WERI-Rb-1 (cell line): ENCODE results near the gene SLC17A7.

Source experiments
- DNase-seq: peaks from one replicate; pipeline ENCODE4 v3.0.0-alpha.2; 2020
- H3K27ac ChIP-seq: fragments of 250-450 bp; sonication (Bioruptor Pico); 2 replicates; pipeline ENCODE4 v1.5.1; 2020; ENCODE audit warnings: mild to moderate bottlenecking, moderate library complexity
- H3K27me3 ChIP-seq: fragments of 250-450 bp; sonication (Bioruptor Pico); 2 replicates; pipeline ENCODE4 v1.5.1; 2021; ENCODE audit warnings: mild to moderate bottlenecking, low read depth, moderate library complexity; ENCODE audit not compliant: insufficient read depth, severe bottlenecking
- H3K36me3 ChIP-seq: fragments of 250-450 bp; sonication (Bioruptor Pico); 2 replicates; pipeline ENCODE4 v1.5.1; 2020; ENCODE audit warnings: mild to moderate bottlenecking, moderate library complexity
- H3K4me3 ChIP-seq: 2 replicates; pipeline ENCODE4 v1.5.1; 2011; ENCODE audit warnings: low read depth, mild to moderate bottlenecking, control low read depth, low read length
- H3K9me3 ChIP-seq: fragments of 250-450 bp; sonication (Bioruptor Pico); 2 replicates; pipeline ENCODE4 v1.5.1; 2021; ENCODE audit warnings: mild to moderate bottlenecking, moderate library complexity; ENCODE audit not compliant: severe bottlenecking
- CTCF ChIP-seq: IDR thresholded peaks from 2 replicates; pipeline ENCODE4 v1.5.1; 2011; ENCODE audit warnings: low read depth, mild to moderate bottlenecking, control low read depth, inconsistent platforms, low read length

Gene SLC17A7

GRCh38 chr19:49438261-49438660 lies 3.1 kb downstream of the SLC17A7 start:
- Histone ChIP-seq H3K9me3 (no peaks in the 10 kb centered on the region), H3K27ac (peak overlapping the region; percentile 84), H3K27me3 (no peaks in the 10 kb centered on the region), H3K36me3 (peaks cover 34% of the 10 kb centered on the region), H3K4me3 (peak overlapping the region; percentile 97)
- TF ChIP-seq CTCF, result no peak
- DNase-seq, result peak; percentile 84

GRCh38 chr19:49437231-49437630 lies 4.1 kb downstream of the SLC17A7 start:
- no peaks in the 10 kb centered on the region for H3K9me3 ChIP-seq
- no peaks in the 10 kb centered on the region for H3K27me3 ChIP-seq
- DNase-seq, result peak; percentile 95
- peaks cover 44% of the 10 kb centered on the region for H3K36me3 ChIP-seq
- peak overlapping the region; percentile 97 for H3K4me3 ChIP-seq
- no peak for TF ChIP-seq CTCF
- peak overlapping the region; percentile 84 for H3K27ac ChIP-seq

- peak overlapping the region; percentile 84 for H3K27ac ChIP-seq
- peaks cover 52% of the 10 kb centered on the region for H3K36me3 ChIP-seq
- H3K9me3 ChIP-seq, result no peaks in the 10 kb centered on the region
- no peak for TF ChIP-seq CTCF
- H3K4me3 ChIP-seq, result peak overlapping the region; percentile 18
- H3K27me3 ChIP-seq, result no peaks in the 10 kb centered on the region
- DNase-seq, result peak; percentile 56
These were observed 4.8 kb downstream of the SLC17A7 start for GRCh38 chr19:49436381-49437017.

- Histone ChIP-seq H3K4me3 (no peak overlapping the region), H3K36me3 (peaks cover 60% of the 10 kb centered on the region), H3K27me3 (no peaks in the 10 kb centered on the region), H3K9me3 (no peaks in the 10 kb centered on the region), H3K27ac (peak overlapping the region; percentile 51)
- DNase-seq, result no peak
- no peak for TF ChIP-seq CTCF
These were observed 5.7 kb downstream of the SLC17A7 start for GRCh38 chr19:49435670-49436069.

GRCh38 chr19:49434907-49435583 lies 6.3 kb downstream of the SLC17A7 start:
- Histone ChIP-seq H3K9me3 (no peaks in the 10 kb centered on the region), H3K27ac (peak overlapping the region; percentile 51), H3K27me3 (no peaks in the 10 kb centered on the region), H3K4me3 (no peak overlapping the region), H3K36me3 (peaks cover 66% of the 10 kb centered on the region)
- DNase-seq, result no peak
- TF ChIP-seq CTCF, result no peak
